ENCODE data around the gene FBXL17.

FBXL17 gene

GRCh38 chr5:107888541-107888940 is 493.4 kb downstream of the FBXL17 start:
- H3K4me1 Mint-ChIP-seq (ENCODE audit: low read depth), result peaks cover 19% of the 10 kb centered on the region
- no peak overlapping the region for H3K4me3 Mint-ChIP-seq
- no peaks in the 10 kb centered on the region for H3K27me3 Mint-ChIP-seq
- H3K36me3 Mint-ChIP-seq (ENCODE audit: low read depth), result peaks cover 5% of the 10 kb centered on the region
- no peak overlapping the region for H3K27ac Mint-ChIP-seq
- H3K9me3 Mint-ChIP-seq, result no peaks in the 10 kb centered on the region

GRCh38 chr5:107887166-107887943 is 494.5 kb downstream of the FBXL17 start:
- H3K9me3 Mint-ChIP-seq, result no peaks in the 10 kb centered on the region
- H3K27ac Mint-ChIP-seq, result no peak overlapping the region
- no peak overlapping the region for H3K4me3 Mint-ChIP-seq
- H3K4me1 Mint-ChIP-seq (ENCODE audit: low read depth), result peaks cover 19% of the 10 kb centered on the region
- H3K36me3 Mint-ChIP-seq (ENCODE audit: low read depth), result peaks cover 5% of the 10 kb centered on the region
- H3K27me3 Mint-ChIP-seq, result no peaks in the 10 kb centered on the region

GRCh38 chr5:107885601-107886000 is 496.3 kb downstream of the FBXL17 start:
- Mint-ChIP-seq H3K27me3 (no peaks in the 10 kb centered on the region), H3K4me3 (no peak overlapping the region), H3K36me3 (ENCODE audit: low read depth) (peaks cover 9% of the 10 kb centered on the region), H3K9me3 (no peaks in the 10 kb centered on the region), H3K27ac (no peak overlapping the region), H3K4me1 (ENCODE audit: low read depth) (peaks cover 19% of the 10 kb centered on the region)

GRCh38 chr5:107884871-107885270 is 497.0 kb downstream of the FBXL17 start:
- H3K4me3 Mint-ChIP-seq, result no peak overlapping the region
- H3K36me3 Mint-ChIP-seq (ENCODE audit: low read depth), result peaks cover 15% of the 10 kb centered on the region
- H3K4me1 Mint-ChIP-seq (ENCODE audit: low read depth), result peaks cover 19% of the 10 kb centered on the region
- no peaks in the 10 kb centered on the region for H3K9me3 Mint-ChIP-seq
- H3K27ac Mint-ChIP-seq, result no peak overlapping the region
- H3K27me3 Mint-ChIP-seq, result no peaks in the 10 kb centered on the region

GRCh38 chr5:107878661-107879060 is 503.2 kb downstream of the FBXL17 start:
- Mint-ChIP-seq H3K4me3 (no peak overlapping the region), H3K27me3 (no peaks in the 10 kb centered on the region), H3K4me1 (ENCODE audit: low read depth) (no peaks in the 10 kb centered on the region), H3K36me3 (ENCODE audit: low read depth) (peaks cover 23% of the 10 kb centered on the region), H3K27ac (no peak overlapping the region), H3K9me3 (no peaks in the 10 kb centered on the region)

GRCh38 chr5:107876906-107877305 is 505.0 kb downstream of the FBXL17 start:
- Mint-ChIP-seq H3K27ac (no peak overlapping the region), H3K9me3 (no peaks in the 10 kb centered on the region), H3K36me3 (ENCODE audit: low read depth) (peaks cover 23% of the 10 kb centered on the region), H3K4me1 (ENCODE audit: low read depth) (no peaks in the 10 kb centered on the region), H3K27me3 (no peaks in the 10 kb centered on the region), H3K4me3 (no peak overlapping the region)

GRCh38 chr5:107876261-107876660 is 505.6 kb downstream of the FBXL17 start:
- H3K4me3 Mint-ChIP-seq, result no peak overlapping the region
- no peaks in the 10 kb centered on the region for H3K4me1 Mint-ChIP-seq (ENCODE audit: low read depth)
- peaks cover 23% of the 10 kb centered on the region for H3K36me3 Mint-ChIP-seq (ENCODE audit: low read depth)
- H3K27ac Mint-ChIP-seq, result no peak overlapping the region
- no peaks in the 10 kb centered on the region for H3K9me3 Mint-ChIP-seq
- H3K27me3 Mint-ChIP-seq, result no peaks in the 10 kb centered on the region

- Mint-ChIP-seq H3K4me1 (ENCODE audit: low read depth) (no peaks in the 10 kb centered on the region), H3K4me3 (no peak overlapping the region), H3K9me3 (no peaks in the 10 kb centered on the region), H3K36me3 (ENCODE audit: low read depth) (peaks cover 19% of the 10 kb centered on the region), H3K27ac (no peak overlapping the region), H3K27me3 (no peaks in the 10 kb centered on the region)
Observed at GRCh38 chr5:107875833-107876232, 506.1 kb downstream of the FBXL17 start.

- Mint-ChIP-seq H3K36me3 (ENCODE audit: low read depth) (peaks cover 14% of the 10 kb centered on the region), H3K27me3 (no peaks in the 10 kb centered on the region), H3K27ac (no peak overlapping the region), H3K4me3 (no peak overlapping the region), H3K4me1 (ENCODE audit: low read depth) (no peaks in the 10 kb centered on the region), H3K9me3 (no peaks in the 10 kb centered on the region)
Observed at GRCh38 chr5:107874795-107875194, 507.1 kb downstream of the FBXL17 start.

GRCh38 chr5:107873877-107874276 is 508.0 kb downstream of the FBXL17 start:
- H3K27ac Mint-ChIP-seq, result no peak overlapping the region
- no peak overlapping the region for H3K4me3 Mint-ChIP-seq
- no peaks in the 10 kb centered on the region for H3K4me1 Mint-ChIP-seq (ENCODE audit: low read depth)
- peaks cover 9% of the 10 kb centered on the region for H3K36me3 Mint-ChIP-seq (ENCODE audit: low read depth)
- H3K27me3 Mint-ChIP-seq, result no peaks in the 10 kb centered on the region
- H3K9me3 Mint-ChIP-seq, result no peaks in the 10 kb centered on the region

GRCh38 chr5:107871023-107871422 is 510.9 kb downstream of the FBXL17 start:
- H3K9me3 Mint-ChIP-seq, result no peaks in the 10 kb centered on the region
- H3K27me3 Mint-ChIP-seq, result no peaks in the 10 kb centered on the region
- no peaks in the 10 kb centered on the region for H3K4me1 Mint-ChIP-seq (ENCODE audit: low read depth)
- H3K36me3 Mint-ChIP-seq (ENCODE audit: low read depth), result peaks cover 5% of the 10 kb centered on the region
- no peak overlapping the region for H3K4me3 Mint-ChIP-seq
- H3K27ac Mint-ChIP-seq, result no peak overlapping the region

- Mint-ChIP-seq H3K4me1 (ENCODE audit: low read depth) (no peaks in the 10 kb centered on the region), H3K27ac (no peak overlapping the region), H3K4me3 (no peak overlapping the region), H3K36me3 (ENCODE audit: low read depth) (peaks cover 9% of the 10 kb centered on the region), H3K27me3 (no peaks in the 10 kb centered on the region), H3K9me3 (no peaks in the 10 kb centered on the region)
Observed at GRCh38 chr5:107869438-107870115, 512.3 kb downstream of the FBXL17 start.

GRCh38 chr5:107868650-107869409 is 513.1 kb downstream of the FBXL17 start:
- H3K9me3 Mint-ChIP-seq, result no peaks in the 10 kb centered on the region
- H3K27me3 Mint-ChIP-seq, result no peaks in the 10 kb centered on the region

GRCh38 chr5:107867266-107867665 is 514.6 kb downstream of the FBXL17 start:
- no peaks in the 10 kb centered on the region for H3K9me3 Mint-ChIP-seq
- no peaks in the 10 kb centered on the region for H3K27me3 Mint-ChIP-seq
- H3K27ac Mint-ChIP-seq, result no peak overlapping the region
- no peak overlapping the region for H3K4me3 Mint-ChIP-seq
- H3K4me1 Mint-ChIP-seq (ENCODE audit: low read depth), result no peaks in the 10 kb centered on the region
- H3K36me3 Mint-ChIP-seq (ENCODE audit: low read depth), result peaks cover 9% of the 10 kb centered on the region

More at GRCh38 chr5:107868650-107869409, 513.1 kb downstream of the FBXL17 start:
- H3K4me1 Mint-ChIP-seq (ENCODE audit: low read depth), result no peaks in the 10 kb centered on the region
- no peak overlapping the region for H3K4me3 Mint-ChIP-seq
- no peak overlapping the region for H3K27ac Mint-ChIP-seq
- H3K36me3 Mint-ChIP-seq (ENCODE audit: low read depth), result peaks cover 9% of the 10 kb centered on the region

GRCh38 chr5:107864793-107865192 is 517.1 kb downstream of the FBXL17 start:
- Mint-ChIP-seq H3K4me3 (no peak overlapping the region), H3K27me3 (no peaks in the 10 kb centered on the region), H3K27ac (no peak overlapping the region), H3K4me1 (ENCODE audit: low read depth) (no peaks in the 10 kb centered on the region), H3K36me3 (ENCODE audit: low read depth) (peaks cover 14% of the 10 kb centered on the region), H3K9me3 (no peaks in the 10 kb centered on the region)

Data from stimulated activated naive CD8-positive, alpha-beta T cell treated with anti-CD3 and anti-CD28 coated beads, Interleukin-15, Interleukin-2, amounts not matched to agents 100 ng/mL and 50 ng/mL, for 24 hours (primary cell).